ENCODE results near the gene SPO11. TPM values are rescaled to one million over a fixed set of nuclear protein-coding genes. Genes with fewer than 3 reads are reported as not detected.

Gene SPO11
- not detected for total RNA-seq
- long read RNA-seq, donor 1, result 0 reads
- long read RNA-seq, donor 2, result 0 reads

DNA sequence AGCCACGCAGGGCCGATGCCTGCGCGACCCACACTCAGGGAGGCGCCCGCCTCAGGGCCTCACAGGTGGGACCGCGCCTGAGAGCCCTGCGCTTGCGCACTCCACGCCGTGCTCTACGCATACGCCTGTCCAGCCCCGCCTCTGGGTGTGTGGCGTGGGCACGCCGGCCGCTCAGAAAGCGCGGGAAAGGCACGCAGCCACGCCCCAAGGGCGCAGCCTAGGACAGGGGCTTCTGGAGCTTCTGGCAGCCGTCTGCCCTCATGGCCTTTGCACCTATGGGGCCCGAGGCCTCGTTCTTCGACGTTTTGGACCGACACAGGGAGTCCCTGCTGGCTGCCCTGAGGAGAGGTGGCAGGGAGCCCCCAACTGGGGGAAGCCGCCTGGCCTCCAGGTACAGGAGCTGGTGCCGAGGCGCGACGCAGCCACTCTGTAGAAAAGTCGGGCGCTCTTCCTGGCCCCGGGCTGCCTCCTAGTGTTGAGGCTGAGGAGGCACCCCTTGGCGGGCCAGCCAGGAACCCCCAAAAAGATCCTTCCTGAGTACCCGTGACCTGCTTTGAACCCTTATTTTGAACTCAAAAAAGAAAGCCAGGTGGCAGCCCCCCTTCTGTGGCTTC is at the start of gene SPO11:
Gene SPO11 (plus strand): TSS at position 196 of the 614 bp plus-strand sequence. CDS start 65 bp downstream, at position 261.
- DNase-seq (ENCODE audit: low spot score), result no peak
- intact Hi-C loops (cut with DNase I), result no loop called here

DNA sequence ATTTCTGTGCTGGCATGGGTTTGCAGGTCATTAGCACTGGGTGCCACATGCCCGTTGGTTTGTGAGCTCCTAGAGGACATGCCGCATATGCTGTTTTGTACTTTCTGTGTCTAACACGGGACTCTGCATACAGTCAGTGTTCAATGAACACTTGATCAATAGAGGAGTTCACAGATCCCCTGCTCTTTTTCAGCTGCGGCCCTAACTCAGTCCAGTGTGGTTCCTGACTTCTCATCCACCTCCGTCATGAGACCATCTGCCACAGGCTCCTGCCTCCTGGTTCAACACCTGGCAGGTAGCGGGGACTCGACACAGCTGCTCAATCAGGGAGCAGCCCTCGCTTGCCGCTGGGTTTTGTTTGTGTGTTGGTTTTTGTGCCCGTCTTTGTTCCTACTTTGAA is 49.4 kb upstream of the SPO11 start:
- intact Hi-C loops (cut with DNase I), result no loop called here
- DNase-seq (ENCODE audit: low spot score), result no peak

DNA sequence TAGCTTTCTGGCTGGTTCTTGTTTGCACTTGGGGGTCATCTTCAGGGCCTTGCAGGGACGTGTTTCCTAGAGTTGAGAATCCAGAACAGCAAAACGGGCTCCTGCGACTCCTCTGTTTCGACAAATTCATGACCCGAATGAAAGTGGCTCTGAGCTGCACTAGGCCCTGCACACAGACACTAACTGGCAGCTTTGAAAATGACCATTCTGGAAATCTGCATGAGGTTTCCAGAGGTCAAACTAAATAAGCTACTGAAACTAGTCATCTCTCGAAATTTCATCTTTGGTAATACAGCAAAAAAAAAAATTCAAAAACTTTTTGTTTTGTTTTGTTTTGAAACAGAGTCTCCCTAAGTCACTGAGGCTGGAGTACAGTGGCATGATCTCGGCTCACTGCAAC is 47.7 kb upstream of the SPO11 start:
- no peak for DNase-seq (ENCODE audit: low spot score)
- intact Hi-C loops (cut with DNase I), result no loop called here

- intact Hi-C loops (cut with DNase I), result no loop called here
- no peak for DNase-seq (ENCODE audit: low spot score)
These were observed 46.8 kb upstream of the SPO11 start for GRCh38 chr20:57282670-57283361.

DNA sequence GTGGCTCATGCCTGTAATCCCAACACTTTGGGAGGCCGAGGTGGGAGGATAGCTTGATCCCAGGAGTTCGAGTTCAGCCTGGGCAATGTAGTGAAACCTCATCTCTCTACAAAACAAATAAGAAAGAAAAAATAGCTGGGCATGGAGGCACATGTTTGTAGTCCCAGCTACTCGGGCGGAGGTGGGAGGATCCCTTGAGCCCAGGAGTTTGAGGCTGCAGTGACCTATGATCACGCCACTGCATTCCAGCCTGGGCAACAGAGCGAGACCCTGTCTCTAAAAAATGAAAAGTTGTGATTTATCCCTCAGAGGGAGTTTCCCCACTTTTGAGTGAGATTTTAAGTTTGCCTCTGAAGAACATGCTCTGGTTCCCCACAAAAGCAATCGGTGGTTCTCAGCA is 45.7 kb upstream of the SPO11 start:
- DNase-seq (ENCODE audit: low spot score), result no peak
- intact Hi-C loops (cut with DNase I), result no loop called here

GRCh38 chr20:57287007-57287880 is 42.4 kb upstream of the SPO11 start:
- no peak for DNase-seq (ENCODE audit: low spot score)
- intact Hi-C loops (cut with DNase I), result no loop called here

GRCh38 chr20:57287901-57288300 is 41.7 kb upstream of the SPO11 start:
- intact Hi-C loops (cut with DNase I), result no loop called here
- DNase-seq (ENCODE audit: low spot score), result no peak

DNA sequence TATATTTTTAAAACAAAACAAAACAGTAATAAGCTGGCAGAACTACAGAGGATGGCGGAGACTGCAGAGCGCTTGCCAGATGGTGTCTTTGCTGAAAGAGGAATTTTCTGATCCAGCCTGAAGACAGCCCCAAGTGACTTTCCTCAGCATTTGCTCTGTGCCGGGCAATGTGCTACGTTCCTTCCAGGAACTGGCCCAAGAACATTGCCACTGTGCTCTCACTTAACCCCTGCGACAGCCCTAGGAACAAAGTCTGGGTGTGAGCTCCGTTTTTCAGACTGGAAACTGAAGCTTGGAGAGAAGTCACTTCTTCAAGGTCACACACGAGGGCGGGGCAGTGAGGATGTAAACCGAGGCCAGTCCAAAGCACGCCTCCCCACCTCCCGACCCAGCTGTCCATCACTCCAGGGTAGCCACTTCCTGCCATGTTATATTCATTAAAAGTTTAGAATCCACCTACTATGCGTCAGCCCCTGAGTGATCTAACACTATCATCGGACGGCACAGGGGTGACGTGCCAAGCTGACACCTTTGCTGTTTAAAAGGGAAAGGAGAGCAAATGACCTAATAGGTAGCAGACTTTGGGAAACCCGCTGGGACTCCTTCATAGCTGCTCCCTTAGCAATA is 40.8 kb upstream of the SPO11 start:
- no peak for DNase-seq (ENCODE audit: low spot score)
- intact Hi-C loops (cut with DNase I), result no loop called here

DNA sequence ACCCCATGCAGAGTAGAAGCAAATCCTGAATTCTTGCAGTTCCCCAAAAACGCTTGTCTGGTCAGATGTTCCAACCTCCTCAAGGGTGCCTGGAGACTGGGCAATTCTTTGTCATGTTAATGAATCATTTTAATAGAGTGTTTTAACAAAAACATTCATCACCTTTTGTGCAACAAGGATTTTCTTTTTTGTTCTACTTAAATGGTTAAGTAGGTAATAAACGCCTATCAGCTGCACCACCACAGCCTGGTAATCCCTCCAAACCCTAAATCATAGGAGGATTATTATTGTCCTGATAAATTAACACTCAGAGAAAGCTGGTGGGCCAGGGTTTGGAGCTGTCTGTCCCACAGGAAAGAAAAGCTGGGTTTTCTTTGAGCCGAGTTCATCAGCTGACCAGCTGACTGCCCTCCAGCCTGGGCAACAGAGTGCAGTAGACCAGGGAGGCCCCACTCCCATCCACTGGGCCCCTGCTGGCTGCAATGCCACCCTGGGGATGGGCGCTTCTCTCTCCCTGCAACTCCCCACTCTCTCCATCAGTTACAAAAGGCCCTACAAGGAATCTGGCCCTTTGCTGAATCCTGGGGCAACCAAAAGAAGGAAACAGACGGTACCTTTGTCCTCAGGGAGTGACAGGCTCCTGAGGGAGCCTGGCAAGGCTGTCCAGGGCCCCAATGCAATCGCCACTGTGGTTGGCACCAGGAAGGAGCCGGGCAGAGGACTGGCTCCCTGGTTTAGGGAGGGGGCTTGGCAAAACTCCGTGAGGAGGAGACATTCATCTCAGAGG is 40.0 kb upstream of the SPO11 start:
- intact Hi-C loops (cut with DNase I), result no loop called here
- no peak for DNase-seq (ENCODE audit: low spot score)

GRCh38 chr20:57290178-57290484 is 39.5 kb upstream of the SPO11 start:
- intact Hi-C loops (cut with DNase I), result no loop called here
- no peak for DNase-seq (ENCODE audit: low spot score)

GRCh38 chr20:57291003-57291402 is 38.6 kb upstream of the SPO11 start:
- intact Hi-C loops (cut with DNase I), result no loop called here

GRCh38 chr20:57291694-57292093 is 37.9 kb upstream of the SPO11 start:
- no peak for DNase-seq (ENCODE audit: low spot score)
- intact Hi-C loops (cut with DNase I), result no loop called here

More at GRCh38 chr20:57291003-57291402, 38.6 kb upstream of the SPO11 start:
- DNase-seq (ENCODE audit: low spot score), result no peak

GRCh38 chr20:57292611-57293010 is 37.0 kb upstream of the SPO11 start:
- intact Hi-C loops (cut with DNase I), result no loop called here

DNA sequence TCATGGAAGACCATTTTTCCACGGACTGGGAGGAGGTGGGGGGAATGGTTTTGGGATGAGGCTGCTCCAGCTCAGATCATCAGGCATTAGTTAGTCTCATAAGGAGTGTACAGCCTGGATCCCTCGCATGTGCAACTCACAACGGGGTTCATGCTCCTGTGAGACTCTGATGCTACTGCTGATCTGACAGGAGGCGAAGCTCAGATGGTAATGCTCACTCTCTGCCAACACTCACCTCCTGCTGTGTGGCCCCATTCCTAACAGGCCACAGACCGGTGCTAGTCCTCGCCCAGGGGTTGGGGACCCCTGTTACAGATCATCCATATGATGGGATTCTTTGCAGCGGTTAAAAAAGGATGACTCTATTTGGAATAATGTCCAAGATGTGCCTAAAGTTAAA is 35.6 kb upstream of the SPO11 start:
- intact Hi-C loops (cut with DNase I), result no loop called here
- DNase-seq (ENCODE audit: low spot score), result no peak

More at GRCh38 chr20:57292611-57293010, 37.0 kb upstream of the SPO11 start:
- DNase-seq (ENCODE audit: low spot score), result no peak

- DNase-seq (ENCODE audit: low spot score), result no peak
- intact Hi-C loops (cut with DNase I), result no loop called here
These were observed 35.1 kb upstream of the SPO11 start for GRCh38 chr20:57294550-57294949.

DNA sequence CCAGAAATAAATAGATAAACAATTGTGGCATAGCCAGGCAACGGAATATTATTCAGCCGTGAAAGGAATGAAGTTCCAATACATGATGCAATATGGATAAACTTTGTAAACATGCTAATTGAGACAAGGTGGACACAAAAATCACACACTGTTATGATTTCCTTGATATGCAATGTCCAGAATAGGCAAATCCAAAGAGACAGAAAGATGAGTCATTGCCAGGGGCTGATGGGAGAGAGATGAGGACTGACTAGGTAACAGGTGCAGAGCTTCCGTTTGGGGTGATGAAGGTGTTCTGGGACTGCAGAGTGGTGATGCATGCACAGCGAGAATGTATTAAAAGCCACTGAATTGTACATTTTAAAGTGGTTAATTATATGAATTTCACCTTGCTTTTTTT is 31.1 kb upstream of the SPO11 start:
- intact Hi-C loops (cut with DNase I), result no loop called here
- DNase-seq (ENCODE audit: low spot score), result no peak

GRCh38 chr20:57301026-57301425 is 28.6 kb upstream of the SPO11 start:
- intact Hi-C loops (cut with DNase I), result no loop called here
- DNase-seq (ENCODE audit: low spot score), result no peak

- DNase-seq (ENCODE audit: low spot score), result no peak
- intact Hi-C loops (cut with DNase I), result no loop called here
These were observed 22.9 kb upstream of the SPO11 start for GRCh38 chr20:57306747-57307146.

Data from posterior vena cava (tissue), 2 donors.